ENCODE data around the gene EP400.

DNA sequence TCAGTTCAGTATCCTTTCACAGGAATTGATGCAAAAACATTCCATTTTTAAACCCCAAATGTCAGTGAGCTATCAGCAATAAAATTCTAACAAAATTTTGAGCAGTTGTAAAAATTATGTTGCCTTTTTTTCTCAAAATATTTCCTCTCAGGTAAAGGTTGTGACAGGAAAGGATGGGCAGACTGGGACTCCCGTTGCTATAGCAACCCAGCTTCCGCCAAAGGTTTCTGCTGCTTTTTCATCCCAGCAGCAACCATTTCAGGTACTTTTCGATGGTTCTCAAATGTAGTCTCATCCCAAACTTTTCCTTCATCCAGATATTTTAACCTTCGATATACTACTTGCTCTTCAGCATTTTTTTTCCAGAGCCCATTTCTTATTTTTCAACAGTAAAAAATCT, 13.6 kb downstream of the EP400 start:
- no peak for TF ChIP-seq TAF1 (IDR thresholded peaks at IDR 0.05; ENCODE audit: borderline replicate concordance, low read depth, low read length)
- no peak for TF ChIP-seq POLR2A (IDR thresholded peaks at IDR 0.05; ENCODE audit: low read depth, low read length)
